Left forelimb (tissue), 1 donor: Measurements from ENCODE around the gene TNFAIP8L3.
"Not testable (repeated sequence)": the region's sequence is repeated elsewhere in the genome, so short reads cannot be mapped to it uniquely, and the experiment has no call there.

Experiments
- DNase-seq: peaks from one replicate; pipeline ENCODE4 v3.0.0-alpha.2; 2018; ENCODE audit warnings: low spot score

The TNFAIP8L3 gene

GRCh38 chr15:51060030-51060673, 34.6 kb downstream of the TNFAIP8L3 start:
- no peak for DNase-seq

GRCh38 chr15:51054535-51054934, 40.2 kb downstream of the TNFAIP8L3 start:
- no peak for DNase-seq

GRCh38 chr15:51053571-51053970, 41.1 kb downstream of the TNFAIP8L3 start:
- DNase-seq = no peak

- no peak for DNase-seq
Observed at GRCh38 chr15:51051776-51052175, 42.9 kb downstream of the TNFAIP8L3 start.

- no peak for DNase-seq
Observed at GRCh38 chr15:51049081-51049480, 45.6 kb downstream of the TNFAIP8L3 start.

GRCh38 chr15:51048308-51048707, 46.4 kb downstream of the TNFAIP8L3 start:
- no peak for DNase-seq

- no peak for DNase-seq
Observed at GRCh38 chr15:51046799-51047449, 47.8 kb downstream of the TNFAIP8L3 start.

GRCh38 chr15:51046016-51046415, 48.7 kb downstream of the TNFAIP8L3 start:
- DNase-seq = no peak

- DNase-seq = no peak
Observed at GRCh38 chr15:51044037-51044727, 50.5 kb downstream of the TNFAIP8L3 start.

- no peak for DNase-seq
Observed at GRCh38 chr15:51038974-51039319, 55.8 kb downstream of the TNFAIP8L3 start.

- DNase-seq = no peak
Observed at GRCh38 chr15:51038162-51038973, 56.3 kb downstream of the TNFAIP8L3 start.

- not testable (repeated sequence) for DNase-seq
Observed at GRCh38 chr15:51037474-51037873, 57.2 kb downstream of the TNFAIP8L3 start.

GRCh38 chr15:51030649-51031316, 63.9 kb downstream of the TNFAIP8L3 start:
- DNase-seq = no peak

GRCh38 chr15:51025454-51025846, 69.3 kb downstream of the TNFAIP8L3 start:
- DNase-seq = no peak

GRCh38 chr15:51024735-51025453, 69.8 kb downstream of the TNFAIP8L3 start:
- no peak for DNase-seq

GRCh38 chr15:51023499-51023898, 71.2 kb downstream of the TNFAIP8L3 start:
- DNase-seq = no peak

- DNase-seq = no peak
Observed at GRCh38 chr15:51022206-51022605, 72.5 kb downstream of the TNFAIP8L3 start.

GRCh38 chr15:51016615-51017014, 78.1 kb downstream of the TNFAIP8L3 start:
- no peak for DNase-seq

- no peak for DNase-seq
Observed at GRCh38 chr15:51011212-51011611, 83.5 kb downstream of the TNFAIP8L3 start.

GRCh38 chr15:51007131-51007666, 87.5 kb downstream of the TNFAIP8L3 start:
- no peak for DNase-seq
